ENCODE measurements around the gene UBASH3A. TPM values are rescaled to one million over a fixed set of nuclear protein-coding genes. Genes with fewer than 3 reads are reported as not detected.

UBASH3A gene
- polyA plus RNA-seq, 1 of the 3 experiments (the other 2 are of a cell fraction), result not detected

DNA sequence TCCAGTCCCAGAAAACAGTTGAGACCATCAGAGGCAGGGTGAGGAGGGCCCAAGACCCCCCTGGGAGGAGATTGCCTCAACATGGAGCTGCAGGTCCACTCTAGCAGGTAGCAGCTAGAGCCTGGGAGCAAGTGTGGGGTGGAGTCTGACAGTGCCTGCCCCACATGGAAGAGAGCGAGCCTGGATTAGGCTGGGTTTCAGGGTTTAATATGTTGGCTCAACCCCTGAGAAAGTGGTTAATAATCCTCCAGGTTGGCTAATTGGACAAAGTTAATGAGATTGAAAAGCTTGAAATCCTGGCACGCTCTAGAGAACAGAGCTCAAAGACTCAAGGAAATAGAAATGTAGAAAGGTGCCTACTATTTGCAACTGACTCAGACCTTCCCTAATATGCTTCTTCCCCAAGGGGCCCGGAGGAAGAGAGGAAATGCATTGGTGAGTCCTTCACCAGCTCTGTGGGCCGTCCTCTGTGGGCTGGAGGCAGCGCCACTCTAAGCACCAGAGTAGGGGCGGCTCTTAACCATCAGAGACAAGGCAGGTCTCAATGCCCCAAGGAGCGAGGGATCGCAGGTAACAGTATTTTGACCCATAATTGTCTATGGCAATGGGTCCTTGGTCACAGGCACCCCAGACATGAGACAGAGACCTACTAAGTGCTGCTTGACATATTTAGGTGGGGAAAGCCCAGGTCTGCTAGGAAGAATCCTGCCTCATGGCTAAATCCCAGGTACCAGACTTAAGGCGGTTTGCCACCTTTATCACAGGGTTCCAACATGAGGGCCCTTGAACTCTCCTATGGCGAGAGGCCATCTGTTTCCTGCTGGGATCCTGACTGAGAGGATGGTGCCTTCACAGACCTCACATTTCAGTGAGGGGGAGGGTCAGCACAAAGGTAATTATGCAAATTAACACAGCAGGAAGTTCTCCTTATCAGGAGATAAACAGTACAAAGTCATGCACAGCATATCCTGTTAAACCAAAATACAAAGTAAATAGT lies 58.5 kb downstream of the UBASH3A start:
- Histone ChIP-seq H3K79me2 (ENCODE audit: insufficient read depth) (no peaks in the 10 kb centered on the region), H3K27ac (ENCODE audit: low read depth in 2 of 2, low read length in 1 of 2) (no peak overlapping the region), H3K36me3 (replicated peaks in 1 of 2; ENCODE audit: control insufficient read depth in 1 of 2, insufficient read depth in 2 of 2, low read length in 1 of 2) (no peaks in the 10 kb centered on the region), H3K9me3 (no peaks in the 10 kb centered on the region), H2AFZ (ENCODE audit: low read depth) (no peak overlapping the region), H4K20me1 (ENCODE audit: insufficient read depth) (no peaks in the 10 kb centered on the region), H3K4me2 (no peak overlapping the region), H3K9me2 (no peaks in the 10 kb centered on the region), H3K4me3 (ENCODE audit: low read depth in 2 of 2, low read length in 1 of 2) (no peak overlapping the region), H3F3A (replicated peaks; ENCODE audit: insufficient read depth) (no peaks in the 10 kb centered on the region), H3K9ac (no peak overlapping the region), H3K4me1 (ENCODE audit: control insufficient read depth in 1 of 2, insufficient read depth in 2 of 2, low read depth in 1 of 2, low read length in 1 of 2) (peaks cover 0 to 7% of the 10 kb centered on the region in 2 experiments; a peak in 2 of 4 replicates), H3K27me3 (ENCODE audit: insufficient read depth) (no peaks in the 10 kb centered on the region)
- CTCF ChIA-PET, result interaction anchor here (0.9 to 1.4 kb wide), 3 partner anchors 12 to 316 kb away, joined by 3 to 5 read pairs (median 5); no protein-coding TSS in a partner anchor
- TF ChIP-seq MXI1 (IDR thresholded peaks at IDR 0.05; ENCODE audit: low read depth, low read length) (no peak), TCF12 (IDR thresholded peaks at IDR 0.05) (no peak), RAD21 (IDR thresholded peaks at IDR 0.05; ENCODE audit: low read length) (no peak), GABPA (IDR thresholded peaks at IDR 0.05; ENCODE audit: low read depth) (no peak), POLR2AphosphoS5 (IDR thresholded peaks at IDR 0.05; ENCODE audit: low read depth, low read length) (no peak), FOSL2 (IDR thresholded peaks at IDR 0.05; ENCODE audit: borderline replicate concordance, low read depth) (no peak), NRF1 (IDR thresholded peaks at IDR 0.05; ENCODE audit: low read depth, low read length) (no peak), SMC3 (IDR thresholded peaks at IDR 0.05; ENCODE audit: low read depth, low read length) (no peak), ELF1 (IDR thresholded peaks at IDR 0.05) (no peak), CHD2 (IDR thresholded peaks at IDR 0.05; ENCODE audit: low read length, partially characterized antibody) (no peak), FOXM1 (IDR thresholded peaks at IDR 0.05; ENCODE audit: low read depth) (no peak), TAF1 (IDR thresholded peaks at IDR 0.05; ENCODE audit: borderline replicate concordance, low read depth, low read length) (no peak), EZH2phosphoT487 (IDR thresholded peaks at IDR 0.05; ENCODE audit: borderline replicate concordance, low read depth) (no peak), EP300 (IDR thresholded peaks at IDR 0.05; ENCODE audit: borderline replicate concordance in 1 of 2, low read depth in 1 of 2, low read length in 1 of 2) (no peak), NFIC (IDR thresholded peaks at IDR 0.05; ENCODE audit: borderline replicate concordance) (no peak)
- TF ChIP-seq, protein P1, sequence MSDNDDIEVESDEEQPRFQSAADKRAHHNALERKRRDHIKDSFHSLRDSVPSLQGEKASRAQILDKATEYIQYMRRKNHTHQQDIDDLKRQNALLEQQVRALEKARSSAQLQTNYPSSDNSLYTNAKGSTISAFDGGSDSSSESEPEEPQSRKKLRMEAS (IDR thresholded peaks at IDR 0.05; ENCODE audit: low read depth), result no peak
- TF ChIP-seq, protein P2, sequence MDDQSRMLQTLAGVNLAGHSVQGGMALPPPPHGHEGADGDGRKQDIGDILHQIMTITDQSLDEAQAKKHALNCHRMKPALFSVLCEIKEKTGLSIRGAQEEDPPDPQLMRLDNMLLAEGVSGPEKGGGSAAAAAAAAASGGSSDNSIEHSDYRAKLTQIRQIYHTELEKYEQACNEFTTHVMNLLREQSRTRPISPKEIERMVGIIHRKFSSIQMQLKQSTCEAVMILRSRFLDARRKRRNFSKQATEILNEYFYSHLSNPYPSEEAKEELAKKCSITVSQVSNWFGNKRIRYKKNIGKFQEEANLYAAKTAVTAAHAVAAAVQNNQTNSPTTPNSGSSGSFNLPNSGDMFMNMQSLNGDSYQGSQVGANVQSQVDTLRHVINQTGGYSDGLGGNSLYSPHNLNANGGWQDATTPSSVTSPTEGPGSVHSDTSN (IDR thresholded peaks at IDR 0.05), result no peak
- TF ChIP-seq, protein P3, sequence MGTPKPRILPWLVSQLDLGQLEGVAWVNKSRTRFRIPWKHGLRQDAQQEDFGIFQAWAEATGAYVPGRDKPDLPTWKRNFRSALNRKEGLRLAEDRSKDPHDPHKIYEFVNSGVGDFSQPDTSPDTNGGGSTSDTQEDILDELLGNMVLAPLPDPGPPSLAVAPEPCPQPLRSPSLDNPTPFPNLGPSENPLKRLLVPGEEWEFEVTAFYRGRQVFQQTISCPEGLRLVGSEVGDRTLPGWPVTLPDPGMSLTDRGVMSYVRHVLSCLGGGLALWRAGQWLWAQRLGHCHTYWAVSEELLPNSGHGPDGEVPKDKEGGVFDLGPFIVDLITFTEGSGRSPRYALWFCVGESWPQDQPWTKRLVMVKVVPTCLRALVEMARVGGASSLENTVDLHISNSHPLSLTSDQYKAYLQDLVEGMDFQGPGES (IDR thresholded peaks at IDR 0.05; ENCODE audit: low read depth, low read length), result no peak
- TF ChIP-seq, protein P4, sequence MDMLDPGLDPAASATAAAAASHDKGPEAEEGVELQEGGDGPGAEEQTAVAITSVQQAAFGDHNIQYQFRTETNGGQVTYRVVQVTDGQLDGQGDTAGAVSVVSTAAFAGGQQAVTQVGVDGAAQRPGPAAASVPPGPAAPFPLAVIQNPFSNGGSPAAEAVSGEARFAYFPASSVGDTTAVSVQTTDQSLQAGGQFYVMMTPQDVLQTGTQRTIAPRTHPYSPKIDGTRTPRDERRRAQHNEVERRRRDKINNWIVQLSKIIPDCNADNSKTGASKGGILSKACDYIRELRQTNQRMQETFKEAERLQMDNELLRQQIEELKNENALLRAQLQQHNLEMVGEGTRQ (IDR thresholded peaks at IDR 0.05; ENCODE audit: borderline replicate concordance, low read depth, low read length), result no peak
- TF ChIP-seq, protein P5, sequence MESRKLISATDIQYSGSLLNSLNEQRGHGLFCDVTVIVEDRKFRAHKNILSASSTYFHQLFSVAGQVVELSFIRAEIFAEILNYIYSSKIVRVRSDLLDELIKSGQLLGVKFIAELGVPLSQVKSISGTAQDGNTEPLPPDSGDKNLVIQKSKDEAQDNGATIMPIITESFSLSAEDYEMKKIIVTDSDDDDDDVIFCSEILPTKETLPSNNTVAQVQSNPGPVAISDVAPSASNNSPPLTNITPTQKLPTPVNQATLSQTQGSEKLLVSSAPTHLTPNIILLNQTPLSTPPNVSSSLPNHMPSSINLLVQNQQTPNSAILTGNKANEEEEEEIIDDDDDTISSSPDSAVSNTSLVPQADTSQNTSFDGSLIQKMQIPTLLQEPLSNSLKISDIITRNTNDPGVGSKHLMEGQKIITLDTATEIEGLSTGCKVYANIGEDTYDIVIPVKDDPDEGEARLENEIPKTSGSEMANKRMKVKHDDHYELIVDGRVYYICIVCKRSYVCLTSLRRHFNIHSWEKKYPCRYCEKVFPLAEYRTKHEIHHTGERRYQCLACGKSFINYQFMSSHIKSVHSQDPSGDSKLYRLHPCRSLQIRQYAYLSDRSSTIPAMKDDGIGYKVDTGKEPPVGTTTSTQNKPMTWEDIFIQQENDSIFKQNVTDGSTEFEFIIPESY (IDR thresholded peaks at IDR 0.05; ENCODE audit: borderline replicate concordance, low read depth), result no peak
- POLR2A ChIA-PET, result no interaction called here
- no peak for DNase-seq
- WGBS (ENCODE audit: low lambda C conversion rate), result 45% methylated on average over 8 of the region's 10 CpGs
